Measurements from ENCODE around the gene MAD1L1. TPM values are rescaled to one million over a fixed set of nuclear protein-coding genes. Genes with fewer than 3 reads are reported as not detected.

Gene MAD1L1
- total RNA-seq, 4 donors from 2014 or later: 21.0 to 49.7 (median 29.8) TPM

DNA sequence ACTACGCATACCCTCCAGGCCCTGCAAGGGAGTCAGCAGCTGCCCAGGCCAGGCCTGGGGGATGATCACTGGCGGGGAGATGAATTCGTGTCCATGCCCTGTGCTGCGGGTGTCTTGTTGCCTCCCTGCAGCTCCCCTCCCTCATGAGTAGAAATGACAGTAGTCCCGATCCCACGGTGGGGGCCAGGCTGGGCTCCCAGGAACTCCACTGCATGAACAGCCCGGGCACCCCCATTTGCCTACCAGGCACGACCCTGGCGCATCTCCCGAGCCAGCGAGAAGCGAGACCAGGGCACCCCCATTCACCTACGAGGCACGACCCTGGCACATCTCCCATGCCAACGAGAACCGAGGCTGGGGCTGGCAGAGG lies 316.2 kb downstream of the MAD1L1 start:
- TF ChIP-seq, protein P1, sequence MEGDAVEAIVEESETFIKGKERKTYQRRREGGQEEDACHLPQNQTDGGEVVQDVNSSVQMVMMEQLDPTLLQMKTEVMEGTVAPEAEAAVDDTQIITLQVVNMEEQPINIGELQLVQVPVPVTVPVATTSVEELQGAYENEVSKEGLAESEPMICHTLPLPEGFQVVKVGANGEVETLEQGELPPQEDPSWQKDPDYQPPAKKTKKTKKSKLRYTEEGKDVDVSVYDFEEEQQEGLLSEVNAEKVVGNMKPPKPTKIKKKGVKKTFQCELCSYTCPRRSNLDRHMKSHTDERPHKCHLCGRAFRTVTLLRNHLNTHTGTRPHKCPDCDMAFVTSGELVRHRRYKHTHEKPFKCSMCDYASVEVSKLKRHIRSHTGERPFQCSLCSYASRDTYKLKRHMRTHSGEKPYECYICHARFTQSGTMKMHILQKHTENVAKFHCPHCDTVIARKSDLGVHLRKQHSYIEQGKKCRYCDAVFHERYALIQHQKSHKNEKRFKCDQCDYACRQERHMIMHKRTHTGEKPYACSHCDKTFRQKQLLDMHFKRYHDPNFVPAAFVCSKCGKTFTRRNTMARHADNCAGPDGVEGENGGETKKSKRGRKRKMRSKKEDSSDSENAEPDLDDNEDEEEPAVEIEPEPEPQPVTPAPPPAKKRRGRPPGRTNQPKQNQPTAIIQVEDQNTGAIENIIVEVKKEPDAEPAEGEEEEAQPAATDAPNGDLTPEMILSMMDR (IDR thresholded peaks at IDR 0.05; ENCODE audit: low read depth): no peak

DNA sequence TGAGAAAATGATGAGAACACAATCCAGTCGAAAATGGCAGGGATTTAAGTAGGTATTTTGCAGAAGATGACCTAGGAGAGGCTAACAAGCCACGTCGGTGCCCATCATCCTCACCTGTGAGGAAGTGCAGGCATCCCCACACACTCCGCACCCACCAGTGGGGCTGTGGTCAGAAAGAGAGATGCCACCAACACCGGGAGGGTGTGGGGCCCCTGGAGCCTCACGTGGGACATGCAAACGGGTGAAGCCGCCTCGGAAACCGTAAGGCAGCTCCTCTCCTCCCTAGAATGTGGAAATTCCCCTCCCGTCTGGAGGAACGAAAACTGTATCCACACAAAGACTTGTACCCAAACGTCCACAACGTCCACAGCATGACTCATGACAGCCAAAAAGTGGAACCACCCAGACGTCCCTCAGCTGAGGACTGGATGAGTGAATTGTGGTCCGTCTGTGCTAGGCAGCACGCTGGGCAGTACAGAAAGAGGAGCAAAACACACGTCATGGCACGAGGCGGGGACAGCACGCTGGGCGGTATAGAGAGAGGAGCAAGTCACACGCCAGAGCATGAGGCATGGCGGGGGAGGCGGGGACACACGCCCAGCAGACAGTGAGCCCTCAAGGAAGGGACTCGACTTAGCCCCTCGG lies 316.7 kb downstream of the MAD1L1 start:
- TF ChIP-seq, protein P1 (IDR thresholded peaks at IDR 0.05; ENCODE audit: low read depth): no peak

DNA sequence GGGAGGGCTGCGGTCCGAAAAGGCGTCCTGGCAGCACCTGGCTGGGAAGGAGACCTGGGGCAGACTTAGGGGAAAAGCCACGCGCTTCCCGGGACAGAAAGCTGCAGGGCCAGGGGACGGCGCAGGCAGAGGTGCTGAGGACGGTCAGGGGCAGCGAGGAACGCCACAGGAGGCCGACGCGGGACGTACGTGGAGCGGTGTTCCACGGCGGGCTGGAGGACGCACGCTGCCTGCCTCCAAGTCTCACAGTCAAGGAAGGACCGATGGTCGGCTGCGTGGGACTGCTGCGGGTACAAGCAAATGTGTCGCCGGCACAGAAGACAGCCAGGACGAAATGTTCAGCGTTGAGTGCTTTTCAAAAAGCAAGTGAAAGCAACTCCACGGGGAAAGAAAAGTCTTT lies 317.4 kb downstream of the MAD1L1 start:
- TF ChIP-seq, protein P1 (IDR thresholded peaks at IDR 0.05; ENCODE audit: low read depth): no peak

DNA sequence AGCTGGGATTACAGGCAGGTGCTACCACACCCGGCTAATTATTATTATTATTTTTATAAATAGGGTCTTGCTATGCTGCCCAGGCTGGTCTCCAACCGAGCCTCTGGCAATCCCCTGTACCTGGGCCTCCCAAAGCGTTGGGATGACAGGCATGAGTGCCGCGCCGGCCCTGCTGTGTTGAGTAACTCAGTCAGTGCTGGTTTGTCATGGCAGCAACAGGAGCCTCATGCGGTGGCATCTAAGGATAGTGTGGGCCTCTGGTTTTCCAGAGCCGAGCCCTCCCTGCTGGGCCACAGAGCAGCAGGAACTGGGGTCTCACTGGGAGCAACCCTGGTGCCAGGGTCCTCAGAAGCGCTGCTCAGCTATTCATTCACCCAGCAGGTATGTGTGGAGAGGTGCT lies 318.0 kb downstream of the MAD1L1 start:
- TF ChIP-seq, protein P1 (IDR thresholded peaks at IDR 0.05; ENCODE audit: low read depth): no peak

DNA sequence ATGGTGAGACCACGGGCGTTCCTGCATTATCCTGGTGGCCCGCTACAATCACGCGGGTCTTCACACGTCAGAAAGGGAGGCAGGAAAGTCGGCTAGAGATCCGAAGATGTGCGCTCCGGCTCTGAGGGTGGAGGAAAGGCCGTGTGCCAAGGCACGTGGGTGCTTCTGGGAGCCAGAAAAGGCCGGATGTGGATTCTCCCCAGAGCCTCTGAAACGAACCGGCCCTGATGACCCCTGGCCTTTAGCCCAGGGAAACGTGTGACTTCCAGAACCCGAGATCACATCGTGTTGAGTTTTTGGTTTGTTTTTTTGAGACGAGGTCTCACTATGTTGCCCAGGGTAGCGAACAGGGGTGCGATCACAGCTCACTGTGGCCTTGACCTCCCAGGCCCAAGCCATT lies 318.4 kb downstream of the MAD1L1 start:
- TF ChIP-seq, protein P1 (IDR thresholded peaks at IDR 0.05; ENCODE audit: low read depth): no peak

DNA sequence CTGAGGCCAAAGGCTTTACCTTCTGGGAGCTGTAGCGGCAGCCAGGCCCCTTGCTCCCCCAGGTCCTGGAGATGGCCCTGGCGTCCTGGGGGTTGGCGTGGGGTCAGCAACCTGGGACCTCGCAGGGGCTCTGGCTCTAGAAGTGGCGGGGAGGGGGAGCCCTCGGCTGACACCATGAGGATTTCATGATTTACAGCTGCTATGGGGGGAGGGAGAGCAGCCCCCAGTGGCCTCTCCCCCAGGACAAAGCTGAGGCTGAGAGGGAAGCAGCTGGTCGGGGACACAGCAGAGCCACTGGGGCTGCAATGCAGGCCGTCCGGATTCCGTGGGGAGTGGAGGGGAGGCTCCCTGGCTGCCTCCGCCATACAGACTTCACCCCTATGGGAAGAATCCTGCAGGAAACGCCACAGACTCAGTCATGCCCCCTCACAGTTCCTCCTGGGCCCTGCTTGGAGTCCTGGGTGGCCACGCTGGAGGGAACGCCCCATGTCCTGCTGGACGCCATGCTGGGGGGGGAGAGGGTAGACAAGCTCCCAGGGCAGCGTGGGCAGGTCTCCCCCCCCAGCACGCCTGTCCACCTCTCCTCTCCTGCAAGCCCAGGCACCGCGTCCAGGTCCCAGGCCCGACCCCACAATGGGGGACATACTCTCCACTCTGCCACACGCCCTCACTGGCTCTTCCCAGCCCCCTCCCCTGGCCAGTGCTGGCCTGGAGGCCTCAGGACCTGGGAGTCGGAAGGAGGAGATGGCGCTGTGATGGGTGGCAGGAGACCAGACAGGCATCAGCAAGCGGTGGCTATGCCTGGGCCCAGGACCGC lies 319.1 kb downstream of the MAD1L1 start:
- TF ChIP-seq, protein P1 (IDR thresholded peaks at IDR 0.05; ENCODE audit: low read depth): no peak

DNA sequence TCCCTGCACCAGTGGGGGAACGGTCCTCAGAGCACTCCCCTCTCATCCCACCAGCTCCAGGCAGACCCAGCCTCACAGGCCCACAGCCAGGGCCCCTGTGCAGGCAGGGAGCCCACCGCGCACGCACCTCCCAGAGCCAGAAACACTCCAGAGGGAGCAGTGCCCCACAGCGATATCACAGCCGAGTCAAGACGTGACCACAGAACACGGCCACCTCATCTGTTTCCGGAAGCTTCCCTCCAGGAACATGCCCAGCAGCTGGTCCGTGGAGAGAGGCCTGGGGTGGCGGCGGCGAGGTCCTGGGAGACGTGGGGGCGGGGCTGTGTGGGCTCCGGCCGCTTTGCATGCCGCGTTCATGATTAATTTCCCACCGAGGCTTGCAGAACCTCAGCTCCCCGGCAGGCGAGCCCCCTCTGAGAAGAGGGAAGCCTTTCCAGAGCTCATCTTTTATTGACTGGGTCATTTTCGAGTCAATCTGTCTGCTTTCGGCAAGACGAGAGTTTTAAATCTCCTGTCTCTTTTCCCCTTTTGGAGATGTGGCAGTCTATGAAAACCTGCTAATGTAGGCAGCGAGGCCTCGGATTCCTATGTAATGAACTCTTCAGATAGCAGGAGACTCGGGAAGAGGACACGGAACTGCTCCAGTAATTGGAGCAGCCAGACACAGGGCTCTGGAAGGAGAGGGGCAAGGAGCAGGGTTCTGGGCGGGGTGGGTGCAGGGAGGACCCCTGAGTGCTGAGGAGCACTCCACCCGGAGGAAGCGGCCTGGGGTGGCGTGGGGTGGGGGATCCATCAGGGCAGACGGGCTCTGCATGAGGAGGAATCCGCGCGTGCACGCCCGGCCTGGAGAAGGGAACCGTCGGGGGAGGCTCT lies 319.9 kb downstream of the MAD1L1 start:
- TF ChIP-seq, protein P1 (IDR thresholded peaks at IDR 0.05; ENCODE audit: low read depth): no peak
